ENCODE data around the gene PDE6A.

PDE6A gene

DNA sequence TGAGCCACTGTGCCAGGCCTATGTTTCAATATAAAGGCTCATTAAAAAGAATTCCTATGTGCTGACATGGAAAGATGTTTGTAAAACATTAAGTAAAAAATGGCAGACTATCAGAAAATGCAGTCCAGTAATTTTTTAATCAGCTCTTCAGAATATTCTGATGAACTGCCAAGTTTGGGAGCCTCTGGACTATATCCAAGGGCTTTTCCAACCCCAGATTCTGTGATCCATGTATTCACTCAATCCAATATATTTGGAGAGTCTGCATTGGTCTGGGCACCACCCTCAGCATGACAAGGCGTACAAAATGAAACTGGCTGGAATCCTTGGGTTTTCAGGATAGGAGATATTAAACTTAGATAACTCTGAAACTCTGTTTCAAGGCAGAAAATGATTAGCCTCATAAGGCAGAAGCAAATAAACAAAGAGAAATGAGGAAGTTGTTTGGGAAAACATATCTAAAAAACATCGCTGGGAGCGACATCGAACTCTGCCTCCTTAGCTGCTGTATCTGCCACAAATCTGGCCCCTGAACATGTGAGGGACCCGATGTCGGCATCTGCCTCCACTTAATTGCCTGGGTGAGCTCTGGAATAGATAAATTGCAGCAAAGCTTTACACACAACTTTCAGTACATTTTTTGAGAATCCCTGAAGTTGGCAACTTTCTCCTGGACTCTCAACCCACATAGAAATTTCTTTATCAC lies 14.4 kb downstream of the PDE6A start:
- TF ChIP-seq POLR2A (IDR thresholded peaks at IDR 0.05; ENCODE audit: low read depth, low read length), result no peak
- FAIRE-seq (no peak), DNase-seq (ENCODE audit: insufficient read length, low spot score) (no peak)

DNA sequence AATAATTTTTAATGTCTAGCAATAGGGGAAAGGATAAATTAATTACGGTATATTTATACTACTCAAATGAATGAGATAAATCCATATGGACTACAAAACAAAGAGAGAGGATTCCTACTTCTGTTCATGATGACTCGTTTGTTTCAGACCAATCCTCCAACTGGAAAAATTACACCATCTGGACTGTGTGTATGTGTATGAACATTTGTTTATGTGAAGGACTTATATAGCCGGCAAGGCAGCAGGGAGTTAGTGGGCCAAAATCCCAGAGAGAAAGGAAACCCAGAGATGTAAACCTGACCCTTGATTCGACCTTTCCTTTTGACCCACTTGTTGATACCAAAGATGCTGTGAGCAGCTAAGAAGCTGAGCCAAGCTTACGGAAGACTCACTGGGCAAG lies 20.1 kb downstream of the PDE6A start:
- FAIRE-seq, result no peak
- DNase-seq (ENCODE audit: insufficient read length, low spot score), result no peak
- TF ChIP-seq POLR2A (IDR thresholded peaks at IDR 0.05; ENCODE audit: low read depth, low read length), result no peak

DNA sequence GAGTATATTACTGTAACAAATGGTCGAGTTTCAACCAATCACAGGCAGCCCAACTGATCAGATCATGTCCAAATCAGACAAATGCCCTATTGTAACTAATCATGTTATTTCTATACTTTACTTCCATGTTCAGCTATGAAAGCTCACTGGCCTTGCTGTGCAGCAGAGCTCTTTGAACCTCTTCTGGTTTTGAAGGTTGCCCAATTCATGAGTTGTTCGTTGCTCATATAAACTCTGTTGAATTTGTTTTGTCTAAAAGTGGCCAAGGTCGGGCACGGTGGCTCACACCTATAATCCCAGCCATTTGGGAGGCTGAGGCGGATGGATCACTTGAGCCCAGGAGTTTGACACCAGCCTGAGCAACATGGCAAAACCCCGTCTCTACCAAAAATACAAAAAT lies 21.6 kb downstream of the PDE6A start:
- TF ChIP-seq POLR2A (IDR thresholded peaks at IDR 0.05; ENCODE audit: low read depth, low read length), result no peak
- DNase-seq (ENCODE audit: insufficient read length, low spot score) (no peak), FAIRE-seq (no peak)

DNA sequence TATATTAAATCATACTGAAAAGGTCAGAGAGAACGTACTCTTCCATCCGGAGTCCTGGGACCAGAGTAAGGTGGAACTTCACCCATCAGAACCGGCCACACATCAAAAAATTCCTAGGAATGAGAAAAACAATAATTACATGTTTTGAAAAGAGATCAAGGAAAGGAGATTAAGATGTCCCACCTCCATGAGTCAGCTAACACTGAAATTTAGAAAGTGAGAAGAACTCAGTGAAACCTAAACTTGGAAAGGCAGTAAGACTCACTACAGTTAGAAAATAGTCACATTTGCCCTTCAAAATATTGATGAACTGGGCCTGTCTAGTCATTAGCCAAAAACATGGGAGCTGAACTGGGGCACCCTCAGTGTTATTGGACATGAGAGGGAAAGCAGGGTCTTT lies 23.0 kb downstream of the PDE6A start:
- no peak for DNase-seq (ENCODE audit: insufficient read length, low spot score)
- no peak for TF ChIP-seq POLR2A (IDR thresholded peaks at IDR 0.05; ENCODE audit: low read depth, low read length)
- no peak for FAIRE-seq

DNA sequence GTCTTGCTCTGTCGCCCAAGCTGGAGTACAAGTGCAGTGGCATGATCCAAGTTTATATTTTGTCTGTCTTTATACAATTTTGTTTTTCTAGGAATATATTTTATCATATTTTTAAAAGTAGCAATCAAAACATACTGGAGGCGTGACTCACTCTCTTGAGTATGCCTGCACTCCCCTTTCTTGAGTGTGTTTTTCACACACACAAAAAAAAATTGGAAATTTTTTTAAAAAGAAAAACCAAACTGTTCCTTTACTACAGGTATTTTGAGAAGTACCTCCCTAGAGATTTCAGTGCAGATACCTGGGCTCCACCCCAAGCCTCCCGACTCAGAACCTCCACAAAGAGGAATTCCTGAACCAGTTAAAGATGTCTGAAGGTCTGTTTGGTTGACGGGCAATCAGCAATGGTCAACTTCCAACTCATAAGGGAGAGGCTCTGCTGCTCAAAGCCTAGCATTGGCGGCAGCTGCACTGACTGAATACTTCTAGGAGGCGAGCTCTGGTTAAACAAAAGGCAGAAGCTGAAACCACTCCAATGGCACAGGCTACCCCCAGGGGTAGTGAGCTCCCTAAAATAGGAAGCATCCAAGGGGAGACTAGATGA lies 27.4 kb downstream of the PDE6A start:
- DNase-seq (ENCODE audit: insufficient read length, low spot score), result no peak
- TF ChIP-seq POLR2A (IDR thresholded peaks at IDR 0.05; ENCODE audit: low read depth, low read length), result no peak
- FAIRE-seq, result no peak

DNA sequence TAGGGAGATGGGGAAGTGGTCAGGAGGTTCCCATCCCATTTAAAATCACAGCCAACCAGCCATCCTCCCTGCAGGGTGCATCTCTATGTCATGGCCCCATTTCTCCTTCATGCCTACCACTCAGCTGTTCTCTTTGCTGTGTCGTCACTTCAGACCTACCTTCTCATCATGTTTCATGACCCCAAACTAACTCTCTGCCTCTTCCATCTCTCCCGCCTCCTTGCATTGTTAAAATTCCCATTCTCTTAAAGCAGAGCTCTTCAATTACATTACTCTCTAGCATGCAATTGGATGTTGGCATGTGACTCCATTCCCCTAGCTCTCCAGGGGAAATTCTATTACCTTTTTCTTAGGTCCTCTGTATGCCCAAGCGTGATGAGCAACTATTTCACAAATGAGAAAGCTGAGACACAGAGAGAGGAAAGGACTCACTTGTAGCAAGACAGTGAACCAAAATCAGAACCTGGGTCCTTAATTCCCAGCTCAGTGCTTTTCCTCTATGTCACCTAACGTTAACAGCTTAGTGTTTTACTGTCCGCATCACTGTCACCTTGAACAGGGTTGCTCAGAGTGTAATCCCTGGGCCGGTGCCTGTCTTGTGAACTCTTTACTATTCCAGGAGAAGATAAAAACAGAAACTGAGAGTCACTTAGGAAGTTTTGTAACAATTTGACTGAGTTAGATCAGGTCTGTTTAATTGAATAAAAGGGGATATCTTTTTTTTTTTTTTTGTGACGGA lies 28.1 kb downstream of the PDE6A start:
- no peak for TF ChIP-seq POLR2A (IDR thresholded peaks at IDR 0.05; ENCODE audit: low read depth, low read length)
- DNase-seq (ENCODE audit: insufficient read length, low spot score) (no peak), FAIRE-seq (no peak)

DNA sequence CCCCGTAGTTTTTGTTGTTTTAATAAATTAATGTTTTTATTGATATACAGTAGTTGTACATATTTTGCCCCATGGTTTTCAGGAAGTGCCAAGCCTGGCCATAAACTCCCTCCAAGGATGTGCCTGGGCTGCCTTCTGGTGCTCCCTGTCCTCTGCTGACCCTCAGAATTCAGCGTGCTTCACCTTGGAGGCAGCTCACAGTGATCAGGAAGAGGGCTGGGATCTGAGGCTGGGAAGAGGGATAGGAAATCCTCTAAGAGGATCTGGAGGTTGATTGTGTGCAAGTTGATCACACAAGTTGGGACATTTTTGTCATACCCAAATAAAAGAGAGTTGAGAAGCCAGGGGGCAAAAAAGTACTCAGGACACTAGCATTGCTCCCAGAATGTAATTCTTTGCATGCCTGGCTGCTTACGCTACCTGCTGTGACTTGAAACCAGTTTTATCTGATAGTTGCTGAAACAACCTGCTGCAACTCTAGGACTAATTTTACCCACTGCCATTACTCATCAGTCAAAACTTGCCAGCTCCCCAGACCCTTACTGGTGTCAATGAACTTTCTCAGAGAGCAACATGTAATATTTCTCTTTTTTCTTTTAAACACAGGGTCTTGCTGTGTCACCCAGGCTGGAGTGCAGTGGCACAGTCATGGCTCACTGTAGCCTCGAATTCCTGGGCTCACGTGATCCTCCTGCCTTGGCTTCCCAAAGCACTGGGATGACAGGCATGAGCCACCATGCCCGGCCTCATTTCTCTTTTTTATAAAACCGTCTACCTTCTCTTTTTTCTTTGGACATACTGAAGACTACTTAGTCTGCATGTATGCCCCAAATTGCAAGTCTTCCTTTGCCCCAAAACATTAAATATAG lies 29.0 kb downstream of the PDE6A start:
- no peak for FAIRE-seq
- DNase-seq (ENCODE audit: insufficient read length, low spot score), result no peak
- no peak for TF ChIP-seq POLR2A (IDR thresholded peaks at IDR 0.05; ENCODE audit: low read depth, low read length)

DNA sequence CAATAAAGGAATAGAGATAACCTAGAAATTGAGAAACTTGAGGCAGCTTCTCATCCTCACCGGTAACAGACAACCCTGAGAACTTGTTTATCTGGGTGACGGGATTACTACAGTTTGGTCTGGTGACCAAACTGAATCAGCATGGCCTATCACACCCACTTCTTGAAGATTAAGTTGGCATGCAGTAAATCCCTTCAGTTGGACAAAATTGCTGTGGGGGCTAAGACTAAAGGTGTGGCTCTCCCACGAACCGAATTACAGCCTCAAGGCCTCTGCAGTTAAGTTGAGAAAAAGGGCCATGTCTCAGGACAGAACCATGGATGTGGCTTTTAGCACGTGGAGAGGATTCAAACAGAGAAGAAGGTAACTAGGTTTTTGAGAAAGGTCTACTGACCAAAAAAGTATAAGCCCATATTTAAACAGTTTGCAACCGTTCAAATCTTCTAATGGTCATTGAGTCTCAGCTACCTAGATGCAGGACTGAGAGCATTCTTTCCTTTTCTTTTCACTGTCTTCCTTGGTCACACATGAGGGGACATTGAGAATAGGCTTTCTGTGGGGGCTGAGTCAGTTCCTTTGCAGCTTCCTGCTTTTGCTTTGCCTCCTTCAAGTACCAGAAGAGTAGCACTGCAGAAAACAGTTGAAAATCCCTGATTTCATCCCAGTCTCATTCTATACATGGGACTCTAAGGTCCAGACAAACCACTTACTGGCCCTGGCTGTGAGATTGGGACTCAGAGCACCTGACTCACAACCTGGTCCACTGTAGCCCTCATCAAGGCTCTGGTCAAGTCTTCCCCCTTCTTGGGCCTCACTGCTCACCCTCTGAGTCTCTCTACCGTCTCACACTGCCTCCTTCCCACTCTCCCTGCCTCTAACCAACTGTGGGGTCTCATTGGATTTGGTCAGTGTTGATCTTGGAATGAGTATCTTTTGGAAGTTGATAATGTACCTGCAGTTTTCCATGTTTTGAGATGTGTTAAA lies 30.9 kb downstream of the PDE6A start:
- no peak for DNase-seq (ENCODE audit: insufficient read length, low spot score)
- TF ChIP-seq POLR2A (IDR thresholded peaks at IDR 0.05; ENCODE audit: low read depth, low read length), result no peak
- no peak for FAIRE-seq

DNA sequence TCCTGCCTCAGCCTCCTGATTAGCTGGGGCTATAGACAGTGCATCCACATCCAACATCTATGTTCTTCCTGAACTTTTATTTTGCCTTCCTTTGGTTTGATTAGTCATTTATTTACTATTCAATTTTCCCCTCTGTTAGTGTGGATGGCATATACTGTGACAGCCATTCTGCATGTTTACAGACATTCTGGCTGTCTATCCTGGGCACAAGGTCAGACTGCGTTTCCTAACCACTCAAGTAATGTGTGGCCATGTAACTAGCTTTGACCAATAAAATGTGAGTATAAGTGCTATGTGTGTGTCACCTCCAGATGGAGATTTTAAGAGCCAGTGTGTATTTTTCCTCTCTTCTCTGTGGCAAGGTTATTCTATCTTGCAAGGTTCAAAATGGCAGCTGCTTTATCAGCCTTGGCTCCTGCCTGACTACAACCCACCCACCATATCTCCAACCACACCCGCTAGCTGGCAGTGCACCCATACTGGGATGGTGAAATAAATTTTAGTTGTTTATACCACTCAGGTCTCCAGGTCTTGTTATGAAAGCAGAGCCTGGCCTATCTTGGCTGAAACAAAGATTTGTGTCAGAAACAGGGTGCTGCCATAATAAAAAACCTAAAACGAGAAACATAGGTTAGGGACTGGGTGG lies 32.2 kb downstream of the PDE6A start:
- TF ChIP-seq POLR2A (IDR thresholded peaks at IDR 0.05; ENCODE audit: low read depth, low read length), result no peak
- DNase-seq (ENCODE audit: insufficient read length, low spot score), result no peak
- FAIRE-seq, result no peak

DNA sequence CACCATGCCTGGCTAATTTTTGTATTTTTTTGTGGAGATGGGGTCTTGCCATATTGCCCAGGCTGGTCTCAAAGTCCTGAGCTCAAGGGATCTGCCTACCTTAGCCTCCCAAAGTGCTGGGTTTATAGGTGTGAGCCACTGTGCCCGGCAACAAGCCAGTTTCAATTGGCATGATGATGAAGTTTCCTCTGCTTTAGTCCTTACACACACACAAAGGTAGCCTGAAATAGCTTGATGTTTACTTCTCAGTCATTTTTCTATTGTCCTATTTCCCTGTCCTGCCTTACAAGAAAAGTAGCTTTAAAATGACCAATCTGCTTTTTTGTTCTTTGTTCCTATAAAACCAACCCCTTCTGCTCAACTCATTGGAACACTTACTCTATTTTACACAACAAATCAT lies 33.6 kb downstream of the PDE6A start:
- FAIRE-seq (no peak), DNase-seq (ENCODE audit: insufficient read length, low spot score) (no peak)
- no peak for TF ChIP-seq POLR2A (IDR thresholded peaks at IDR 0.05; ENCODE audit: low read depth, low read length)

DNA sequence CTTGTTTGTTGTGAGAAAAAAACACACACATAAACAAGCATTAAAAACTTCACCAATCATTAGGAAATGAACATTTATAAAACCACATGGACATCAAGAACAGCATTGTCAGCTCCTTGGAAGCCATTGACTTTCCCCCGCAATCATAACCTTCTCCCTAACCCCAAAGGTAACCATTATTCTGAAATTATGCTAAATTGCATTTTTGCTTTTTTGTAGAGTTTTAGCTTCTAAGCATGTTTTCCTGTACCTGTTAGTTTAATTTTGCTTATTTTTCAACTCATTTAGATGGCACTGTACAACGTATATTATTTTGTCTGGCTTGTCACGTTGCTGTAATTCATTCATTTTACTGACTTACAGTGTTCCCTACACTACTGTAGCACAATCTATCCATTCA lies 36.8 kb downstream of the PDE6A start:
- no peak for FAIRE-seq
- DNase-seq (ENCODE audit: insufficient read length, low spot score), result no peak
- TF ChIP-seq POLR2A (IDR thresholded peaks at IDR 0.05; ENCODE audit: low read depth, low read length), result no peak

DNA sequence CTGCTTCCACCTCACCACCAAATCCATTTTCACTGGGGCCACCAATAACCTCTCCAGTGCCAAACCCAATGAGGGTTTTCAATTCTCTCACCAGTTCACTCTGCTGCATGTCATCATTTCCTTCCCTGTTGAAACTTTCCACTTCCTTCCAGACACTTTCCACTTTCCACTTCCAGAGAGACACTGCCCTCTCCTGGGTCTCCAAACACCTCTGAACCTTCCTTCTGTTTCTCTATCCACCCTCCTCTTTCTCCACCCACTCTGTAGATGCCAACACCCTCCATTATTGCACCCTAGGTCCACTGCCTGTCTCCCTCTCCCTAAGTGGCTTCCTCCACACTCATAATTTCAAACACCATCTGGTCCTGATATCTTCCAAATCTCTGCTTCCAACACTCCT lies 39.6 kb downstream of the PDE6A start:
- TF ChIP-seq POLR2A (IDR thresholded peaks at IDR 0.05; ENCODE audit: low read depth, low read length), result no peak
- FAIRE-seq (no peak), DNase-seq (ENCODE audit: insufficient read length, low spot score) (no peak)
